Activated CD4-positive, alpha-beta T cell treated with anti-CD3 and anti-CD28 coated beads, Interleukin-2, Interleukin-6, amounts not matched to agents 100 ng/mL and 50 ng/mL, durations not matched to agents 16 hours and 8 hours (primary cell): ENCODE measurements around the gene CCDC63.
"Not testable (repeated sequence)": the region's sequence is repeated elsewhere in the genome, so short reads cannot be mapped to it uniquely, and the experiment has no call there.

Source experiments
- DNase-seq: peaks from one replicate; pipeline ENCODE4 v3.0.0-alpha.2; 2020

CCDC63 gene

DNA sequence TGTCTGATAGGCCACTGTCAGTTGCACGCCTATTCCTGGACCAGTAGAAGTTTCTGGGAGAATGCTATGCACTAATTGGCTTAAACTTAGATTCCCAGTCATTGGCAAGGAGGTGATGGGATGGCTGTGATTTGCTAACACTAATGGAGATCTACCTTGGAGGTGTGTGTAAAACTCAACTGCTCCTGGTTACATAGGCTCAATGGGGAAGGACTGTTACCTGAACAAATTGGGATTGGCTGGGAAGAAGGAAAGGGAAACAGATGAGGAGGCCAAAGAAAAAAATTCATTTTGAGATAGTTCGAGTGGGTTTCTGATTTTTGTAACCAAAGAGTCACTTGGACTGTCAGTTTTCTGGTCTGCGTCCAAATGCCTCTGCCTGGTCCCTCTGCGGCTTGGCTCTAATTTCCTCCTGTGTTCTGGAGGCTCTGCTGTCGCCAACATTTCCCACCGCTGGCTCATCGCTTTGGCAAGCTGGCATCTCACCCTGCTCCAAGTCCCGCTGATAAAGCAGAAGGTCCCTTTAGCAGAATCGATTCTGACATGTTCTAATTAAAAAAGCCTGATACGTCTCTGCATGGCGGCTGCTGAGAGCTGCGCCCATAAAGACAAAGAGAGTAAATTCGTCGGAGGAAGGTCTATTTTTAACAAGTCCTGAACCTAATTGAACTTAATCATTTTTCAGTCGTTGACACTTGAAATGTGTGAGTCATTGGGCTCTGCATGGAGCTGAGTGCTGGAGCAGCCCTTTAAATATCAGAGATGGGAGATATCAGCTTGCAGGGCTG, 2.0 kb upstream of the CCDC63 start:
- DNase-seq = no peak

DNA sequence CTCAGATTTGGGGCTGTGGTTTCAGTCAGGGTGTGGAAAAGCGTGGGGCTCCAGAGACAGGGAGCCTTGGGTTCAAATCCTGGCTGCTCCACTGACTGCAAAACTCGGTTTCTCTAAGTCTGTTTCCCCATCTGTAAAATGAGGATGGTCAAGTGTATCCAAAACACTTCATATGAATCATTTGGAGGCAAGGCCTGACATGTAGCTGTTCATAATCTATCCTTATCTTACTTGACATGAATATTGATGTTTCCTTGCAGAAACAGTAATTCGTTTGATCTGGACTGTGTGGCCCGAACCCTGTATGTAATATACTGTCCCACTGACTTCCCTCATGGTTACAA, 1.5 kb upstream of the CCDC63 start:
- no peak for DNase-seq

DNA sequence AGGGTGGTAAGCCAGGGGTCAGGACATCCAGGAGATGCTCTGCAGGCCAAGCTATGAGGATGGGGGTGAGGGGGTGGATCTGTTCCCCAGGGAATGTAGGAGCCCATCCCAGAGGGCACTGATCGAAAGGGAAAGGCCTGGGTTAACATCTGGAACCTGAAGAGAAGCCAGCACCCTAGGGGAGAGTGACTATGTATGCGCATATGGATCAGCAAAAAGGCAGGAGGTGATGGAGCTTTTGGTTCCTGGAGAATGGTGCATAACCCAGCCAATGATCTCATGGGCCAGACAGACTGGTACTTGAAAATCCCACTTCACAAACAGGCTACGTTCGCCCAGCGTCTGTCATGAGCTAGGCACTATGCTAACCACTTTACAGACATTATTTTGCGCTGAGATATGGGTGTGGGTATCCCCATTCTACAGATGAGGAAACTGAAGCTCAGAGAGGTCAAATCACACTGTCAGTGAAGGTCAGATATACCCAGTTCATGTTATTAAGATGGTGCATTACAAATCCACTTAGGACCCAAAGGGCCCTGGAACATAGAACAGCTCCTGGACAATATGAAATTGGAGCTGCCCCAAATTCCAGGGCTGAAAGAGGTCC, 1.6 kb downstream of the CCDC63 start:
- no peak for DNase-seq

DNA sequence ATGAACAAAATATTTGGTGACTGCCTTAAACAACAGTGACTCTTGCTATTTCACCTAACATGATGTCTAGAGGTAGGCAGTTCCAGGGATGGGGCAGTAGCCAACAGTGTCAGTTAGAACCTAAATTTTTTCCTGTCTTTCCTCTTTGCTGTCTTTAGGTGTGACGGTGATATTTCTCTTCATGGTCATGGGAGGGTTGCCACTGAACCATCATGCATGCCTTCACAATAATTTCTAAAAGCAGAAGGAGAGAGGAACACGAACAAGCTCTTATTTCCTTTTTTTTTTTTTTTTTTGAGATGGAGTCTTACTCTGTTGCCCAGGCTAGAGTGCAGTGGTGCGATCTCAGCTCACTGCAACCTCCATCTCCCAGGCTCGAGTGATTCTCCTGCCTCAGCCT, 2.4 kb downstream of the CCDC63 start:
- no peak for DNase-seq

DNA sequence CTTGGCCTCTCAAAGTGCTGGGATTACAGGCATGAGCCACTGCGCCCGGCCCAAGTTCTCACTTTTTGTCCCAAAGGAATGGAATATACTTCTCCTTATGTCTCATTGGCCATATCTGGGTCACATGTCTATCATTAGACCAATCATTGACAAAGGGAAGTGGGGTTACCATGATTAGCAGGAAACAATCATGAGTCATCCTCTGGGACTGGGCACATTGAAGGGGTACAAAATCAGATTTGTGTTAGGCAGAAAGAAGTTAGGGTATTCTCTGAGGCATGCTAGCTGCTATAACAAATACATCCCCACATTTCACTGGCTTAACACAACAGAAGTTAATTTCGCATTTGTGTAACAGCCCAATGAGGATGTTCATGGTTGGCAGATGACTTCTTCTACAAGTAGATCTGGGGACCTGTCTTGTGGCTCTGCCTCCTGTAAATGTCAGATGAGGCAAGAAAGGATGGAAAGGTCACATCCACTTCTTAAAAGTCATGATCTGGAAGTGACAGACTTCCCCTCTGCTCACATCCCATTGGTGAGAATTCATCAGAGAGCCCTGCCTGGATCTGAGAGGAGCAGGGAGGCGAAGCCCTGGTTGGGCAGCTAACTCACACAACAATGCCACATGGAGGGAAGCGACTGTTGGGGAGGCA, 3.1 kb downstream of the CCDC63 start:
- no peak for DNase-seq

DNA sequence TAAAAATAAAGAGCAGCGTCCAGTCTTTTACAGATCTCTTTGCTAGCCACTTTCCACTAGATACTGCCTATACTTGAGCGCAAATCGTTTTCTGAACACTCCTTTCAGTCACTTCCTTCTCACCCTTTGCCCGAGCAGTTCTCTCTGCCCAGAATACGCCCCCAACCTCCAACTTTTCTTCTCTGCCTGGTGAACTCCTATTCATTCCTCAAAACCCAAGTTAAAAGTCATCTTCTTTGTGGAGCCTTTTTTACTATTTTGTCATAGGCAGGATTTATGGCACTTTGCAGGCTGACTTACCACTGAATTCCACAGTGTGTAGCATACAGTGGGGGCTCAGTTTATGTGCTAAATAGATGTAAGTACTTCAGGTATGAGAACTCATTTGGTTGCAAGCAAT, 4.0 kb downstream of the CCDC63 start:
- no peak for DNase-seq

DNA sequence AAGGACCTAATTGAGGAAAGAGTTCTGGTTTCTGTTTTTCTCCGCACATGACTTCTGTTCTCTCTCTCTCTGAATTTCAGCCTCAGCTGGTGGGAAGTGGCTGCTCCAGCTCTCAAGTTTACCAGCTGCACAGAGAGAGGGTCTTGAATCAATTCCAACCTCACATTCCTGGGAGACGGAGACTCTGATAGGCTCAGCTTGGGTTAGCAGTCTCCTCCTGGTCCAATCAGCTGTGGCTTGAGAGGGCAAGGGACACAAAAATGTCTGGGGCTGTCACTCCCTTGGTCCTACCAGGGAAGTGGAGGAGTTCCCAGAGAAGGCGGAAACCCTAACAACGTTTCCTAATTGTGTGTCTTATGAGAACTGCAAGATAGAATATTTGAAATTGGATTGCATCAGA, 7.0 kb downstream of the CCDC63 start:
- DNase-seq = no peak

DNA sequence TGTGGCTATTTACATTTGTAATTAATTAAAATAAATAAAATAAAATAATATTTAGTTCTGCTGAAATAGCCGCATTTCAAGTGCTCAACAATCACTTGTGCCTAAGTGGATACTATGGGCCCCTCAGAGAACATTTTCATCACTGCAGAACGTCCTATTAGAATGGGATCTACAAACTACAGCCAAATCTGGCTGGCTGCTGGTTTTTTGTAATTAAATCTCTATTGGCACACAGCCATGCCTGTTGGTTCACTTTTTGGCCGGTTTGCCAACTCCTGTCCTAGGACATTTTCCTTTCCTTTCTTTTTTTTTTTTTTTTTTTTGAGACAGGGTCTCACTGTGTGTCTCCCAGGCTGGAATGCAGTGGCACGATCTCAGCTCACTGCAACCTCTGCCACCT, 9.8 kb downstream of the CCDC63 start:
- DNase-seq = no peak

DNA sequence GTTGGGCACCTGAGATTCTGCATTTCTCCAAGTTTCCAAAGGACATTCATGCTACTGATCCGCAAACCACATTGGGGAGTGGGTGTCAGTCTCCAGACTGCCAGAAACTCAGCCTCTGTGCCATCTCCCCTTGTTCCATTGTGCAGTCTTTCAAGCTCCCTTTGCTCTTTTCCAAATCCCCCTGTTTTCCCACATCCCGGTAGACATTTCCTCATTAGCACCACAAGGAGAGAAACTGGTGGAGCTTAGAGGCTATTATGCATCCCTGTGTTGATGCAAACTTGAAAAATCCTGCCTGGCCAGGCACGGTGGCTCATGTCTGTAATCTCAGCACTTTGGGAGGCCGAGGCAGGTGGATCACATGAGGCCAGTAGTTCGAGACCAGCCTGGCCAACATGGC, 10.7 kb downstream of the CCDC63 start:
- no peak for DNase-seq

DNA sequence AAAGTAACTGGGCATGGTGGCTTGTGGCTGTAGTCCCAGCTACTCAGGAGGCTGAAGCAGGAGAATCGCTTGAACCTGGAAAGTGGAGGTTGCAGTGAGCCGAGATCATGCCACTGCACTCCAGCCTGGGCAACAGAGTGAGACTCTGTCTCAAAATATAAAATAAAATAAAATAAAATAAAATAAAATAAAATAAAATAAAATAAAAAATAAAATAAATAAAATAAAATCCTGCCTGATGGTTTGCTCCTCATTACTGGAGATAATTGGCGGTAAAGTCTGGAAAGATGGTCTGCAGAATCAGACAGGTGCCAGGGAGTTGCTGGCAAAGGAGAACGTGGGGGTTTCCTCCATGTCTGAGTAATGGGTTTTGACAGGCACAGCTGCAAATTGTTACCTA, 11.2 kb downstream of the CCDC63 start:
- DNase-seq = not testable (repeated sequence)

DNA sequence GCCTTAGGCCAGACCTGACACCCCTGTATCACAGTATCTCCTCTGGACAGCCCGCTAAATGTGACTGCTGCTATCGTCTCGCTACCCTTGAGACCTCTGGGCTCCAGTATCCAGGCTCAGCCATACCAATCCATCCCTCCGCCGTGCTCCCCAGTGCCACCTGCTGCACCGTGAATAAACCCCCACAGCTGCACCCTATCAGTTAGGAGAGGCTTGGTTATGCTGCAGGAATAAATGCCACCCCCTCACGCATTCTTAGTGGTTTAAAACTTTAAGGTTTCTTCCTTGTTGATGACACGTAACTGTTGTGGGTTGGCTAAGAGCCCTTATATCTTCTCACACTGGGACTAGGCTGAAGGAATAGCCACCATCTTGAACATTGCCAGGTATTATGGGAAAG, 12.1 kb downstream of the CCDC63 start:
- DNase-seq = no peak

DNA sequence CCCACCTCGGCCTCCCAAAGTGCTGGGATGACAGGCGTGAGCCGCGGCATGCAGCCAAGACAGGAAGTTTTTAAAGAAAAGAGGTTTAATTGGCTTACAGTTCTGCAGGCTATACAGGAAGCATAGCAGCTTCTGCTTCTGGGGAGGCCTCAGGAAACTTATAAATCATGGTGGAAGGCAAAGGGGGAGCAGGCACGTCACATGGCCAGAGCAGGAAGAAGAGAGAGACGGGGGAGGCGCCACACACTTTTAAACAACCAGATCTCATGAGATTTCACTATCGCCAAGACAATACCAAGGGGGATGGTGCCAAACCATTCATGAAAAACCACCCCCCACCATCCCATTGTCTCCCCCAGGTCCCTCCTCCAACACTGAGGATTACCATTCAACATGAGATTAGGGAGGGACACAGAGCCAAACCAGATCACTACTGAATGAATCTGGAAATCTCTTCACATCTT, 14.1 kb downstream of the CCDC63 start:
- DNase-seq = no peak

DNA sequence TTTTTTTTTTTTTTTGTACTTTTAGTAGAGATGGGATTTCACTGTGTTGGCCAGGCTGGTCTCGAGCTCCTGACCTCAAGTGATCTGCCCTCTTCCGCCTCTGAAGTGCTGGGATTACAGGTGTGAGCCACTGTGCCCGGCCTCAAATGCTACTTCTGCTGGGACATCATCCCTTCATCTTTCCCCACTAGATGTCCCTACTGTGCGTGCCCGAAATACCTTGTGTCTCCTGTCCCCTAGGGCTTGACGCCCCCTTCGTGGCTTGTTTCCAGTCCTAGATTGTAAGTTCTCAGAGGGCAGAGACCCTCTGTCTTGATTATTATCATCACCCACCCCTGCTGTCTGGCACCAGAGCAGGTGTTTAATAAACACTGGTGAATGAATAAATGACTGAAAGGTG, 14.9 kb downstream of the CCDC63 start:
- no peak for DNase-seq

DNA sequence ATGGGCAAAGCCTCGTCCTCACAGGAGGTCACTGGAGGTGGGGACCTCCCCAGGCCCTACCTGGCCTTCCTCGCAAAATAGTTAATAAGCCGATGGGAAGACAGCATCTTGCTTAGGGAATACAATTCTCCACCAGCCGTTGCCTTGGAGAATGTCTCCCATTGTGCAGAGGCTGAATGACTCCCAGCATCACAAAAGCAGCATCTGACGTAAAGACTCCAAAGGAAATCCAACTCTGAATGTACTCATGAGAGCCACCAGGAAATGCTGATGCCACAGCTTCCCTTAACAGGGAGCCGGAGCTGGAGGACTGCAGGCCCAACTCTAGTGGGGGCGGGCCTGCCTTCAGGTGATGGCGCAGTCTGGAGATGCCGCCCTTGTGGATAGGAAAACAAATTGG, 15.5 kb downstream of the CCDC63 start:
- DNase-seq = no peak

DNA sequence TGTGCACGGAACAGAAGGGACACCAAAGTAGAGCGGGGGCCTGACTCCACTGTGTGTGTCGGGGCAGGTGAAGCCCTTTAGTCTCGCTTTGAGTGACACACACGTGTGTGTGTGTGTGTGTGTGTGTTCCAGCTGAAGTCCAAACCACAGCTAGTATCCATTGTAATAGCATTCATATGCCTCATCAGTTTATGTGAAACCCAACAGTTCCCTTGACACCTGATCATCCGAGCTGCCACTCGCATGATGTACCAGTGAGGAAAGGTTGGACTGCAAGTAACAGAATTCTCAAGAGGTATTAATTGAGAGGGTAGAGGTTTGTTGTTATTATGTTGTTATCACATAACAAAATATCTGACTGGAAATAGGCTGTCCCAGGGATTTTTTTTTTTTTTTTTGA, 16.4 kb downstream of the CCDC63 start:
- DNase-seq = no peak

DNA sequence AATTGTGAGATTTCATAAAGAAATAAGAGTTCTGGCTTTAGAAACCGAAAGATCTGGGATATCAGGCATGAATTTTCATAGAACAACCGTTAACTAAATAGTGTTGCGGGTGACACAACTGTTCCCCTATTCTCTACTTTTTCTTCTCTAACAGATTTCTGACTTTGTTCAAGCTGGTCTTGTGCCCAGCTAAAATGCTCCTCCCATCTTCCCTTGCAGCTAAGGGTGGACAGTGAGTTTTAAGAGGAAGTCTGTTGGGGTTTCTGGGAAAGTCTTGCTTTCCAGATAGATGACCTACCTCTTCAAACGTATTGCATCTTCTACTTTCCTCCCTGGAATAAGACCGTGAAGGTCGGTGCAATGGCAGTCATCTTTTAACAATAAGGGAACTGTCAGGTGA, 18.7 kb downstream of the CCDC63 start:
- no peak for DNase-seq

DNA sequence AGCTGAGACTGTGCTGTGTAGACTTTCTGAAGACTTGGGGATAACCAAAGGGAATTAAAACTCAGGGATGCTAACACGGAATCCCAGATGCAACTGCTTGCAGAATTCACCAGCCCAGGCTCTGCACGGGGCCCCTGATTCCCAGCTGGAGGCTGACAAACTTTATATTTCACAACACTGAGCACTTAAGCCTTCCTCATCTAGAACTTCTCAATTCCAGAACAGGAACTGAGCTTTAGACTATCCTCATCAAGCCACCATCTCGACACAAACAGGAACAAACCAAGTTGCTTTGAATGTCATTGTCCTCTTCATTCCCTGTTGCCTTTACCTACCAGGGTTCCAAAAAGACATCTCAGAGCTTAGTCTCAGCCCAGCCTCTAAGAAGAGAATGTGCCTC, 22.2 kb downstream of the CCDC63 start:
- DNase-seq = no peak

DNA sequence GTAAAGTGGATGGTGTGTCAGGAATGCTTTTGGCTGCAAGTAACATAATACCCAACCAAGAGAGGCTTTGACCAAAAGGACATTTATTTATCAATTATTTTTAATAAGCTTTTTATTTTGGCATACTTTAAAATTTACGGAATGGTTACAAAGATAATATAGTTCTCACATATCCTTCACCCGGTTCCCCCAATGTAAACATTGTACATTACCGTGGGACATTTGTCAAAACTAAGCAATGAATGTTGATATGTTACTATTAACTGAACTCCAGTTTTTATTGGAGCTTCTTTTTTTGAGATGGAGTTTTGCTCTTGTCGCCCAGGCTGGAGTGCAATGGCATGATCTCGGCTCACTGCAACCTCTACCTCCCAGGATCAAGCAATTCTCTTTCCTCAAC, 23.0 kb downstream of the CCDC63 start:
- DNase-seq = no peak

DNA sequence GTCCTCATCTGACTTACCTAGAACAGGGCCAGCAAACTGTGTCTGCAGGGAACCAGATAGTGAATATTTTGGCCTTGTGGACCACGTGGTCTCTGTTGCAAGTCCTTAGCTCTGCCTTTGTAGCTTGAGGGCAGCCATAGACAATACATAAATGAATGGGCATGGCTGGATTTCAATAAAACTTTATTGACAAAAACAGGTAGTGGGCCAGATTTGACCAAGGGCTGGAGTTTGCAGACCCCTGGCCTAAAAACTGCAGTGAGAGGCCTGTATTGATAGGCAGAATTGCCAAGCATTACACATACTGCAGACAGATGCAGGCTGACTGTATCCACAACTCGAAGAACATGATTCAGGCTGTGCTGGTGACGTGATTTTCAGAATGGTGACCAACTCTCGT, 25.3 kb downstream of the CCDC63 start:
- no peak for DNase-seq

DNA sequence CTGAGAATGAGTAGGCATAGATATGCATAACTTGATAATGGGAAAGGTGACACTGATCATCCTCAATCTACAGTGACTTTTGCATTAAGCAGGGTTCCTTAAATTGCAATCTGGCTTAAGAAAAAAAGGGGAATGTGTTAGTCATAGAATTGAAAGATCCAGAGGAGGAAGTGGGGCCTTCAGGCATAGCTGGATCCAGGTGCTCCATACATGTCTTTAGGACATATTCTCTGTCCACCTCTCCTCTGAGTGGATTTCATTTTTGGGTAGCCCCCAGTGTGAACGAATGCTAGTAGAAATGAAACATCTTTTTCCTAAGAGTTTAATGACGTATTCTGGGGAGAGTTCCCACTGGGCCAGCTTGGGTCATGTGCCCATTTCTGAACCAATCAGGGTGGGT, 27.6 kb downstream of the CCDC63 start:
- no peak for DNase-seq

DNA sequence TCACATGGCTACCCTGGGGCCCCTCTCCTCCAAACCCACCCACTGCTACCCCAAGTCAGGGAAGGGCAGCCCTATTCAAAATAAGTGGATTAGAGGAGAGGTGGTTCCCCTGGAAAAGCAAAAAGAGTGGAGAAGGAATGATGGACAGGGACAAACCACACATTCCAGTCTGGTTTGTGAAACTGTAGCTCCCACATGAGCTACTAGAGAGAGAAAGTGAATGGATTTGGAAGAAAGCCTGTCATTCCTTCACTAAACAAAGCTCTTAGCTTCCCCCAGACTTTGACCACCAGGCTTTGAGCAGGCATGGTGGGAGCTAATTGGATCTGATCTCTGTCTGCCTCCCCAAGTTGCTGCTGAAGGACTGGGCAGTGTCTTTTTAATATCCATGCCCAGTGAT, 28.0 kb downstream of the CCDC63 start:
- no peak for DNase-seq

DNA sequence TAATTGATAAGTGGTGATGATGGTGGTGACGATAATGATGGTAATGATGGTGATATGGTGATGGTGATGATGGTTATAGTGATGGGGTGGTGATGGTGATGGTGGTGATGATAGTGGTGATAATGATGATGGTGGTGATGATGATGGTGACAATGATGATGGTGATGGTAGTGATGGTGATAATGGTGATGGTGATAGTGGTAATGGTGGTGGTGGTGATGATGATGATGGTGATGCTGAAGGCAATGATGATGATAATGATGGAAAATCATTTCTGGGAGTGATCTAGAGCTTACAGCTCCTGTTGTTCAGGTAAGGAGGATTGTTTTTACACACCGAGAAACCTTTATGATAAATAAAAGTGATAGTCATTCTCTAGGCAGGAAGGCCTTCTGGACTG, 33.9 kb downstream of the CCDC63 start:
- DNase-seq = no peak

DNA sequence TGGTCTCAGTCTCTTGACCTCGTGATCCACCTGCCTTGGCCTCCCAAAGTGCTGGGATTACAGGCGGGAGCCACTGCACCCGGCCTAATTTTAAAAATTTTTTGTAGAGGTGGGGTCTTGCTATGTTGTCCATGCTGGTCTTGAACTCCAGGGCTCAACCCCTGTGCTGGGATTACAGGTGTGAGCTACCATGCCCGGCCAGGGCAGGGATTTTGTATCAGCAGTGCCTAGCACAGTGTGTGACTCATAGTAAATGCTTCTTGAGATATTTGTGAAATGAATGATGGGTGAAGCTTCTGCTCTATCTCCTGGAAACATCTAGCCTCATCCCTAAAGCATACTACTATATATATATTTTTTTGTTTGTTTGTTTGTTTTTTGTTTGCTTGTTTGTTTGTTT, 36.5 kb downstream of the CCDC63 start:
- DNase-seq = no peak

DNA sequence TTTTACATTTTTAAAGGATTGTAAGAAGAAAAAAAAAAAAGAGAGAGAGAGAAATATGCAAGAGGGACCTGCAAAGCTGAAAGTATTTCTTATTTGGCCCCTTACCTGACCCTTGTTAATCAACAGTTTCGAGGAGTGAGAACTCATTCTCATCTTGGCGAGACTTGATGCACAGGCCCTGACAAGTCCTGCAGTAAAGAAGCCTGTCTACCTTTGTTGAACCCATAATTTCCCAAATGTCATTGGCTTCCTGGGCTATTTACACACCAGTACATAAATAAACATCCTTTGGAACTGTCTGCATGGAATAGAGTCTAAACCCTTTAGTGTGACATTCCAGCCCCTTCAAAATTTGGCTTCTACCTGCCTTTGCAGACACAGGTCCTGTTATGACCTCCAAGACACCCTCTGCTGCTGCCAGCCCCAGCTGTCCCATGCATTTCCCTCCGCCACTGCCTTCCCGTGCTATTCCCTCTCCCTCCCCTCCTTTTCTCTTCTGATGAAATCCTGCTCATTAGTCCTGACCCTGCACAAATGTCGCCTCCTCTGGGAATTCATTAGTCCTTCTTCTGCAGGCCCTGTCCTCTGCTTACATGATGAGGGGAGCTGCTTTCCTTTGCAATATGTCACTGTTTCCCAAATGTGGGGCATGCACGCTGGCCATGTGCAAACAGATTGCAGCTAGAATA, 38.5 kb downstream of the CCDC63 start:
- no peak for DNase-seq
